ENCODE measurements around the gene ZNF184. TPM values are rescaled to one million over a fixed set of nuclear protein-coding genes. Genes with fewer than 3 reads are reported as not detected.

The ZNF184 gene
- total and polyA plus RNA-seq, 10 of the 15 experiments (the other 5 are each of a cell fraction or from before 2014, with no cell fraction given) = 4.1 to 15.1 (median 8.3) TPM

GRCh38 chr6:27415898-27416297 is 57.0 kb downstream of the ZNF184 start:
- FAIRE-seq (no peak), ATAC-seq (no peak), DNase-seq (ENCODE audit: low read depth, low spot score) (no peak)
- H3K9ac ChIP-seq (ENCODE audit: control insufficient read depth, insufficient read depth, low read length) = no peak overlapping the region
- H2AFZ ChIP-seq (ENCODE audit: control insufficient read depth, low read depth, low read length) = no peak overlapping the region
- POLR2A ChIA-PET = no interaction called here
- in situ Hi-C loops (cut with MboI) (no loop called here), intact Hi-C loops (cut with micrococcal nuclease; ENCODE audit: unreplicated experiment) (no loop called here)
- no peak overlapping the region for H3K4me2 ChIP-seq (ENCODE audit: control insufficient read depth, insufficient read depth)
- no peaks in the 10 kb centered on the region for H3K79me2 ChIP-seq (ENCODE audit: control insufficient read depth, insufficient read depth, low read length)
- no peak overlapping the region for H3K4me3 ChIP-seq
- RAD21 ChIA-PET (ENCODE audit: unreplicated experiment) = no interaction called here
- no peaks in the 10 kb centered on the region for H3K4me1 ChIP-seq (ENCODE audit: control insufficient read depth, insufficient read depth, low read length)
- SMC1A ChIA-PET (ENCODE audit: uncharacterized antibody, unreplicated experiment) = no interaction called here
- no peak overlapping the region for H3K27ac ChIP-seq (ENCODE audit: control insufficient read depth, insufficient read depth)
- BruUV-seq (replicated peaks) = no TSS peak
- CTCF ChIA-PET = no interaction called here
- no peaks in the 10 kb centered on the region; the same call in 2 of the 3 replicates for H3K9me3 ChIP-seq (replicated peaks; ENCODE audit: control insufficient read depth, insufficient read depth, low read length)
- no peaks in the 10 kb centered on the region for H4K20me1 ChIP-seq (ENCODE audit: control insufficient read depth, insufficient read depth)
- TF ChIP-seq NR2C1 (IDR thresholded peaks at IDR 0.05) (no peak), EGR1 (IDR thresholded peaks at IDR 0.05; ENCODE audit: borderline replicate concordance in 1 of 2, low read depth in 2 of 2, low read length in 2 of 2) (no peak), ESRRA (IDR thresholded peaks at IDR 0.05; ENCODE audit: low read length) (no peak), NFIC (IDR thresholded peaks at IDR 0.05; ENCODE audit: low read depth, low read length) (no peak)
- no peaks in the 10 kb centered on the region for H3K27me3 ChIP-seq (replicated peaks in 1 of 2; ENCODE audit: control insufficient read depth in 2 of 2, insufficient read depth in 2 of 2, low read length in 1 of 2)
- 0% methylated on average over 2 of the region's 2 CpGs for WGBS (ENCODE audit: insufficient coverage, insufficient replicate concordance, low lambda C conversion rate, missing lambda C conversion rate)
- H3K36me3 ChIP-seq (ENCODE audit: control insufficient read depth in 2 of 2, insufficient read depth in 2 of 2, low read length in 1 of 2) = no peaks in the 10 kb centered on the region

- H3K36me3 ChIP-seq (ENCODE audit: control insufficient read depth in 2 of 2, insufficient read depth in 2 of 2, low read length in 1 of 2) = no peaks in the 10 kb centered on the region
- no peak overlapping the region for H3K4me2 ChIP-seq (ENCODE audit: control insufficient read depth, insufficient read depth)
- H2AFZ ChIP-seq (ENCODE audit: control insufficient read depth, low read depth, low read length) = no peak overlapping the region
- ChIA-PET RAD21 (ENCODE audit: unreplicated experiment) (no interaction called here), CTCF (interaction anchor here (0.6 kb wide), 1 partner anchor 519 kb away, joined by 3 read pairs; no protein-coding TSS in a partner anchor), POLR2A (no interaction called here), SMC1A (ENCODE audit: uncharacterized antibody, unreplicated experiment) (no interaction called here)
- no peaks in the 10 kb centered on the region for H3K4me1 ChIP-seq (ENCODE audit: control insufficient read depth, insufficient read depth, low read length)
- DNase-seq (ENCODE audit: low read depth, low spot score) (no peak), ATAC-seq (no peak), FAIRE-seq (no peak)
- WGBS (ENCODE audit: insufficient coverage, insufficient replicate concordance, low lambda C conversion rate, missing lambda C conversion rate) = 0% methylated on average over 1 of the region's 1 CpG
- BruUV-seq (replicated peaks) = no TSS peak
- intact Hi-C loops (cut with micrococcal nuclease; ENCODE audit: unreplicated experiment) = no loop called here
- in situ Hi-C loops (cut with MboI) = no loop called here
- H4K20me1 ChIP-seq (ENCODE audit: control insufficient read depth, insufficient read depth) = no peaks in the 10 kb centered on the region
- H3K9me3 ChIP-seq (replicated peaks; ENCODE audit: control insufficient read depth, insufficient read depth, low read length) = no peaks in the 10 kb centered on the region; the same call in 2 of the 3 replicates
- no peak overlapping the region for H3K9ac ChIP-seq (ENCODE audit: control insufficient read depth, insufficient read depth, low read length)
- H3K27me3 ChIP-seq (replicated peaks in 1 of 2; ENCODE audit: control insufficient read depth in 2 of 2, insufficient read depth in 2 of 2, low read length in 1 of 2) = no peaks in the 10 kb centered on the region
- no peaks in the 10 kb centered on the region for H3K79me2 ChIP-seq (ENCODE audit: control insufficient read depth, insufficient read depth, low read length)
- no peak overlapping the region for H3K27ac ChIP-seq (ENCODE audit: control insufficient read depth, insufficient read depth)
- H3K4me3 ChIP-seq = no peak overlapping the region
- no peak for TF ChIP-seq ZNF274 (IDR thresholded peaks at IDR 0.05; ENCODE audit: insufficient read depth, insufficient read length)
- TF ChIP-seq YBX1 (IDR thresholded peaks at IDR 0.05) = no peak
- no peak for TF ChIP-seq SIN3A (IDR thresholded peaks at IDR 0.05; ENCODE audit: low read depth, low read length)
- TF ChIP-seq NFXL1 (IDR thresholded peaks at IDR 0.05; ENCODE audit: borderline replicate concordance) = no peak
- TF ChIP-seq RUNX3 (IDR thresholded peaks at IDR 0.05; ENCODE audit: low read length) = no peak
- TF ChIP-seq TCF7 (IDR thresholded peaks at IDR 0.05; ENCODE audit: borderline replicate concordance) = no peak
- no peak for TF ChIP-seq ZNF592 (IDR thresholded peaks at IDR 0.05)
- TF ChIP-seq CHD4 (IDR thresholded peaks at IDR 0.05) = no peak
- no peak for TF ChIP-seq ASH2L (IDR thresholded peaks at IDR 0.05; ENCODE audit: borderline replicate concordance, low read depth)
Measured at GRCh38 chr6:27414996-27415395, 57.9 kb downstream of the ZNF184 start.

Measured in GM12878 (cell line).